Epithelial cell of proximal tubule (primary cell): Measurements from ENCODE around the gene TMEM259. TPM values are rescaled to one million over a fixed set of nuclear protein-coding genes. Genes with fewer than 3 reads are reported as not detected.

Source experiments
- DNase-seq: peaks from one replicate; pipeline ENCODE4 v3.0.0-alpha.2; 2011; ENCODE audit warnings: low read depth
- H3K4me3 ChIP-seq: 2 replicates; pipeline ENCODE4 v1.5.1; 2011; ENCODE audit warnings: low read depth, mild to moderate bottlenecking, low read length
- CTCF ChIP-seq: conservative IDR thresholded peaks from 2 replicates; pipeline ENCODE4 v1.5.1; 2012; ENCODE audit warnings: low read depth, mild to moderate bottlenecking, low read length
- total RNA-seq: library from RNA; depleted of rRNA; stranded (reverse); fragments of >200 nt; gene quantifications from 2 replicates; pipeline ENCODE4 v1.2.3, GENCODE V29; 2015

TMEM259 gene
- total RNA-seq, 1 donor from 2014 or later: 193 TPM

DNA sequence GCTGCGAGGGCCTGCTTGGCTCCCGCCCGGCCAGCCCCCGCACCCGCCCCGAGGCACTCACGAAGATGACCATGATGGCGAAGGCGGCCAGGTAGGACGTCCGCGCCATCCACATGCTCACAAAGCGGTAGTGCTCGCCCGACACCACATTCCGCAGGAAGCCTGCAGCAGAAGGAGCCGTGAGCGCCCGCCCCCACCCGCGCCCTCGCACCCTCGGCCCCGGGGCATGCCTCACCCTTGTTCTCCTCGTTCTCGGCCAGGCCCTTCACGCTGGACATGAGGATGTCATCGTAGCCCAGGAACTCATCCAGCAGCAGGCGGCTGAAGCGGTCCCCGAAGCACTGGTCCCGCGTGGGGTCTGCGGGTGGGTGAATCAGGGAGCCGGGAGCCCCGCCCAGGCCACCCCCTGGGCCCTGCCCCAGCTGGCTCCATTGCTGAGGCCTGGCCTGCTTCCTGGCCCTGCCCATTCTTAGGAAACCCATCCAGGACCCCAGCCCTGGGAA lies 9.0 kb downstream of the TMEM259 start:
- no peak overlapping the region for H3K4me3 ChIP-seq
- DNase-seq: no peak
- no peak for TF ChIP-seq CTCF

DNA sequence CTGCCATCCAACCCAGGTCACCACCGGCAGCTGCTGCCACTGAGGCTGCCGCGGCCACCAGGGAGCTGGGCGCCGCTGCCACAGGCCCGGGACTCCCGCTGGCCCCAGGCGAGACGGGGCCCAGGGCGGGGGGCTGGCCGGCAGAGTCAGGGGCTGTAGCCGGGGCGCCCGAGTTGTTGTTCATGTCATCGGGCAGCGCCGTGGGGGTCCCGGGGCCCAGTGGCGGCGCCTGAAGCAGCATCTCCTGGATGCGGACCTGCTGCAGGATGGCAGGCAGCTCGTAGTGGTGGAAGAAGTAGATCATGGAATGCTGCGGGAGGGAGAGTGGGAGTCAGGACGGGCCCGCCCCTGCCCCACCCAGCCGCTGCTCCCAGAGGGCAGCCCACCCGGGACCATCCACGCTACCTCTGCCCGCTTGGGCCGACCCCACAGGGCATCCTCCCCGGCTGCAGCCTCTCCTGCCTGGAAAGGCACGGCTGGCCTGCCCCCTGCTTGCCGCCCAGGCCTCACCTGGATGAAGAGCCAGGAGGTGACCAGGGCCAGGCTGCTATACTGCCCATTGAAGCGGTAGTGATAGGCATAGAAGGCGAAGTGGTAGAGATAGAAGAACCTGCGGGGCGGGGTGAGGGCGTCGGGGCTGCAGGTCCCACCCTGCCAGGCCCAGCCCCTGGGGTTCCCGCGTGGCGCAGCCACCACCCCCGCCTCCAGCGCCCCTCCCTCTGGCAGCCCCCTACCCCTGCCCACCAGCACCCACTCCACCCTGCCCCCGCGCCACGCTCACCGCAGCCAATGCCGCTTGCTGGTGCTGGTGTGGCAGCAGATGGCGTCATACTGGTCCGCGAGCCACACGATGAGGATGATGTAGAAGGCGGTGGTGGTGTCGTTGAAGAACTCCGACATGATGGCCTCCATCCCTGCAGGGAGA lies 10.1 kb downstream of the TMEM259 start:
- H3K4me3 ChIP-seq: no peak overlapping the region
- TF ChIP-seq CTCF: no peak
- no peak for DNase-seq

GRCh38 chr19:1009981-1010538 lies 10.9 kb downstream of the TMEM259 start:
- no peak for DNase-seq
- no peak overlapping the region for H3K4me3 ChIP-seq
- TF ChIP-seq CTCF: no peak

- TF ChIP-seq CTCF: no peak
- DNase-seq: no peak
- no peak overlapping the region for H3K4me3 ChIP-seq
Observed at GRCh38 chr19:1009041-1009980, 11.6 kb downstream of the TMEM259 start.

DNA sequence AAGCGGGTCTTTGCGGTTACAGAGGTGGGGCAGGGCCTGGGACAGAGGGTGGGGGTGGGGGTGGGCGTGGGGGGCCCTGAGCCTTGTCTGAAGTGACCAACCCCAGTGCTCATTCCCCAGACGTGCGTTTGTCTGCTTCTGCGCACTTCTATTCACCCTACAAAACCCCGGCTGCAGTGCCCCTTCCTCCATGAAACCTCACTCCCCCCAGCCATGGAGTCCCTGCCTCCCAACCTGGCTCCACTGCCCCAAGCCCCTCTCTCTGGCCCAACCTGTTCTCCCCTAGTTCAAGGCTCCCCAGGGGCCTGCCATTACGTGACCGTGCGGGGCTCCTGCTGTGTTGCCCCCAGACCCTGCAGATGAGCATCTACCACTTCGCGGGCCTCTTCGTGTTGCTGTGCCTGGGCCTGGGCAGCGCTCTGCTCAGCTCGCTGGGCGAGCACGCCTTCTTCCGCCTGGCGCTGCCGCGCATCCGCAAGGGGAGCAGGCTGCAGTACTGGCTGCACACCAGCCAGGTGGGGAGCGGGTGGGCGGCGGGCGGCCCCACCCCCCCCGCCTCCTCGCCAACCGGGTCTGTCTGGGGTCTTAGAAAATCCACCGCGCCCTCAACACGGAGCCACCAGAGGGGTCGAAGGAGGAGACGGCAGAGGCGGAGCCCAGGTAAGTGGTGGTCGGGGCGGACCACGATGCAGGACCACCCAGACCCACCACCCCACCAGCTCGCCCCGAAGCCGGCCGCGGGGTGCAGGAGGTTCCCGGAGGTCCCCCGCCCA lies 12.5 kb downstream of the TMEM259 start:
- no peak for TF ChIP-seq CTCF
- no peak overlapping the region for H3K4me3 ChIP-seq
- DNase-seq: no peak
